ENCODE results near the gene SLC16A12. TPM values are rescaled to one million over a fixed set of nuclear protein-coding genes. Genes with fewer than 3 reads are reported as not detected.

SLC16A12 gene
- total and polyA plus RNA-seq, 10 of the 15 experiments (the other 5 are each of a cell fraction or from before 2014, with no cell fraction given), result not detected

DNA sequence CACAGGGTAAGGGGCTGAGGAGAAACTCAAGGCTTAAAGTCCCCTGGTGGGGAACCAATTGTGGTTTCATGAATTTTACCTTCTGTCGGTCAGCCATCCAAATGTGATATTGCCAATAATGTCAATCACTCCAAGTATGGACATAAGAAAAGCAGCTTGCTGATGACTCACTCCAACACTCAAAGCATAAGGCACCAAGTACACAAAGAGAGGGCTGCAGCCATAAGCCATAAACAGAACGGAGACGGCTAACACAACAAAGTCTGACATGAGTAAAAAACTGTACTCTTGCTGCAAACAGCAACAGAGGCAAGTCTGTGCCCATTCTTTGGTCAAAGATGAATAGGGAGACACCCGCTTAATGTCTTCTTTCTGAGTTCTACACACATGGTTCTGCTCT is 96.9 kb downstream of the SLC16A12 start (continued):
- TF ChIP-seq SIN3A (IDR thresholded peaks at IDR 0.05; ENCODE audit: low read depth, low read length), result no peak
- TF ChIP-seq, protein P1, sequence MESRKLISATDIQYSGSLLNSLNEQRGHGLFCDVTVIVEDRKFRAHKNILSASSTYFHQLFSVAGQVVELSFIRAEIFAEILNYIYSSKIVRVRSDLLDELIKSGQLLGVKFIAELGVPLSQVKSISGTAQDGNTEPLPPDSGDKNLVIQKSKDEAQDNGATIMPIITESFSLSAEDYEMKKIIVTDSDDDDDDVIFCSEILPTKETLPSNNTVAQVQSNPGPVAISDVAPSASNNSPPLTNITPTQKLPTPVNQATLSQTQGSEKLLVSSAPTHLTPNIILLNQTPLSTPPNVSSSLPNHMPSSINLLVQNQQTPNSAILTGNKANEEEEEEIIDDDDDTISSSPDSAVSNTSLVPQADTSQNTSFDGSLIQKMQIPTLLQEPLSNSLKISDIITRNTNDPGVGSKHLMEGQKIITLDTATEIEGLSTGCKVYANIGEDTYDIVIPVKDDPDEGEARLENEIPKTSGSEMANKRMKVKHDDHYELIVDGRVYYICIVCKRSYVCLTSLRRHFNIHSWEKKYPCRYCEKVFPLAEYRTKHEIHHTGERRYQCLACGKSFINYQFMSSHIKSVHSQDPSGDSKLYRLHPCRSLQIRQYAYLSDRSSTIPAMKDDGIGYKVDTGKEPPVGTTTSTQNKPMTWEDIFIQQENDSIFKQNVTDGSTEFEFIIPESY (IDR thresholded peaks at IDR 0.05), result no peak
- TF ChIP-seq, protein P2, sequence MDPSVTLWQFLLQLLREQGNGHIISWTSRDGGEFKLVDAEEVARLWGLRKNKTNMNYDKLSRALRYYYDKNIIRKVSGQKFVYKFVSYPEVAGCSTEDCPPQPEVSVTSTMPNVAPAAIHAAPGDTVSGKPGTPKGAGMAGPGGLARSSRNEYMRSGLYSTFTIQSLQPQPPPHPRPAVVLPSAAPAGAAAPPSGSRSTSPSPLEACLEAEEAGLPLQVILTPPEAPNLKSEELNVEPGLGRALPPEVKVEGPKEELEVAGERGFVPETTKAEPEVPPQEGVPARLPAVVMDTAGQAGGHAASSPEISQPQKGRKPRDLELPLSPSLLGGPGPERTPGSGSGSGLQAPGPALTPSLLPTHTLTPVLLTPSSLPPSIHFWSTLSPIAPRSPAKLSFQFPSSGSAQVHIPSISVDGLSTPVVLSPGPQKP (IDR thresholded peaks at IDR 0.05; ENCODE audit: low read depth, low read length), result no peak
- TF ChIP-seq TARDBP (IDR thresholded peaks at IDR 0.05; ENCODE audit: borderline replicate concordance), result no peak
- TF ChIP-seq, protein P3, sequence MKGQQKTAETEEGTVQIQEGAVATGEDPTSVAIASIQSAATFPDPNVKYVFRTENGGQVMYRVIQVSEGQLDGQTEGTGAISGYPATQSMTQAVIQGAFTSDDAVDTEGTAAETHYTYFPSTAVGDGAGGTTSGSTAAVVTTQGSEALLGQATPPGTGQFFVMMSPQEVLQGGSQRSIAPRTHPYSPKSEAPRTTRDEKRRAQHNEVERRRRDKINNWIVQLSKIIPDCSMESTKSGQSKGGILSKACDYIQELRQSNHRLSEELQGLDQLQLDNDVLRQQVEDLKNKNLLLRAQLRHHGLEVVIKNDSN (IDR thresholded peaks at IDR 0.05; ENCODE audit: borderline replicate concordance, extremely low read length, insufficient read depth, low read depth, low read length), result no peak
- no peak for TF ChIP-seq SP1 (IDR thresholded peaks at IDR 0.05; ENCODE audit: low read depth, low read length)
- TF ChIP-seq, protein P4, sequence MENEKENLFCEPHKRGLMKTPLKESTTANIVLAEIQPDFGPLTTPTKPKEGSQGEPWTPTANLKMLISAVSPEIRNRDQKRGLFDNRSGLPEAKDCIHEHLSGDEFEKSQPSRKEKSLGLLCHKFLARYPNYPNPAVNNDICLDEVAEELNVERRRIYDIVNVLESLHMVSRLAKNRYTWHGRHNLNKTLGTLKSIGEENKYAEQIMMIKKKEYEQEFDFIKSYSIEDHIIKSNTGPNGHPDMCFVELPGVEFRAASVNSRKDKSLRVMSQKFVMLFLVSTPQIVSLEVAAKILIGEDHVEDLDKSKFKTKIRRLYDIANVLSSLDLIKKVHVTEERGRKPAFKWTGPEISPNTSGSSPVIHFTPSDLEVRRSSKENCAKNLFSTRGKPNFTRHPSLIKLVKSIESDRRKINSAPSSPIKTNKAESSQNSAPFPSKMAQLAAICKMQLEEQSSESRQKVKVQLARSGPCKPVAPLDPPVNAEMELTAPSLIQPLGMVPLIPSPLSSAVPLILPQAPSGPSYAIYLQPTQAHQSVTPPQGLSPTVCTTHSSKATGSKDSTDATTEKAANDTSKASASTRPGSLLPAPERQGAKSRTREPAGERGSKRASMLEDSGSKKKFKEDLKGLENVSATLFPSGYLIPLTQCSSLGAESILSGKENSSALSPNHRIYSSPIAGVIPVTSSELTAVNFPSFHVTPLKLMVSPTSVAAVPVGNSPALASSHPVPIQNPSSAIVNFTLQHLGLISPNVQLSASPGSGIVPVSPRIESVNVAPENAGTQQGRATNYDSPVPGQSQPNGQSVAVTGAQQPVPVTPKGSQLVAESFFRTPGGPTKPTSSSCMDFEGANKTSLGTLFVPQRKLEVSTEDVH (IDR thresholded peaks at IDR 0.05; ENCODE audit: low read depth, partially characterized antibody), result no peak
- no peak for TF ChIP-seq BHLHE40 (IDR thresholded peaks at IDR 0.05; ENCODE audit: borderline replicate concordance in 1 of 2, low read depth in 2 of 2, low read length in 1 of 2)
